Ammon's horn (tissue), 1 donor: ENCODE results near the gene OR14I1.
"Not testable (repeated sequence)": the region's sequence is repeated elsewhere in the genome, so short reads cannot be mapped to it uniquely, and the experiment has no call there.

Experiments used
- DNase-seq: peaks from one replicate; pipeline ENCODE4 v3.0.0-alpha.2; 2016; ENCODE audit warnings: low spot score

OR14I1 gene

GRCh38 chr1:248686815-248687214 is 15.8 kb downstream of the OR14I1 start:
- no peak for DNase-seq

DNA sequence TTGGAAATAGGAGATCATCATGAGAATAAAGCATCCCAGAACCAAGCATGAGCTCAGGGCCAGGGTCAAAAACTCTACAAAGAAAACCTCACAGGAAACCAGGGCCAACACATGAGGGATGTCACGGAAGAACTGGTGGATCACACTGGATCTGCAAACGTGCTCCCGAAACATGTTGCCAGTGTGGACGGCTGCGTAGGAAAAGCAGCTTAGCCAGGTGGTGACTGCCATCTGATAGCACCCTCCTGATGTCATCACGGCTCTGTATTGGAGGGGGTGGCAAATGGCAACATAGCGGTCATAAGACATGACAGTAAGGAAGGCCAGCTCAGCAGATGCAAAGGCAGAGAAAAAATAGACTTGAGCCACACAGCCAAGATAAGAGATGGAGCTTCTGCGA is 20.9 kb downstream of the OR14I1 start:
- DNase-seq, result no peak

DNA sequence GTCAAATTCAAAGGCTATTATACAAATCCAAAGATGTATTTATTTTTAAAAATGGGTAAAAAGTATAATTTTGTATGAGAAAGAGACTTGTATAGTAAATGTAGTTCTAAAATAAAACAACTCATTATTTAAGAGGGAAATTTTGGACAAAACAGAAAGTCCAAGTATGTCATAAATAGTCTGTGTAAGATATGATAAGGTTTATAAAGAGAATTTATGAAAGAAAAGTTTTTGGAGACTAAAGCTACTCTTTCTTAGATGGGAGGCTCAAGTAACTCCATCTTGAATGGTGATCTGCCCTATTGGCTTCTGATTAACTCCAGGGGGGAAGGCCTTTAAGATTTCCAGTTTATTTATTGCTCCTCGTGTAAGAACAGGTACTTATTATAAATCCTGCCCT is 32.6 kb downstream of the OR14I1 start:
- DNase-seq, result no peak

DNA sequence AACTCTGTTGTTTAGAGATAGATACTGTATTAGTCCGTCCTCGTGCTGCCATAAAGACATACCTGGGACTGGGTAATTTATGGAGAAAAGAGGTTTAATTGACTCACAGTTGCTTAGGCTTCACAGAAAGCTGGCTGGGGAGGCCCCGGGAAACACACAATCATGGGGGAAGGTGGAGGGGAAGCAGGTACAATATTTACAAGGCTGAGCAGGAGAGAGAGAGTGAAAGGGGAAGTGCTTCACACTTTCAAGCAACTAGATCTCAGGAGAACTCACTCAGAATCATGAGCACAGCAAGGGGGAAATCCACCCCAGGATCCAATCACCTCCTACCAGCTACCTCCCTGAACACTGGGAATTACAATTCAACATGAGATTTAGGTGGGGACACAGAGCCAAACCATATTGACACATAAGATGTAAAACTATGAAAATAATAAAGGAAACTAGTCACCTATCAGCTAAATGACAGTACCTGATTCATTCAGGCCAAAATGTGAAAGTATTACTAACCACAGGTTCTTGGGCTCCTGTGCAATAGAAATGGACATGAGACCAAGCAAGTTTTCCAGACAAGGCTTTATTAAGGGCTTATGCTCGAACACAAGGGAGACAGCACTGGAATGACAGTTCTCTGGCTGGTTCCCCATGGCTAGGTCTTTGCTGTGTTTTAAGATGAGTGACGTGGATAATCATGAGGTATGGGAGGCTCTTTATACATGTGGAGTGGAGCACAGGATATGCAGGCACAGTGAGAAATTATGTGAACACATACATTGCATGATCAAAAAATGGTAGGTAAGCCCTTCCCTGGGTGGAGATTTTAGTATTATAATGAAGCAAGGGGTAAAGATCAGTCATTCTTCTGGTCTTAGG is 38.9 kb downstream of the OR14I1 start:
- DNase-seq, result not testable (repeated sequence)

- DNase-seq, result not testable (repeated sequence)
These were observed 45.8 kb downstream of the OR14I1 start for GRCh38 chr1:248656797-248657196.

GRCh38 chr1:248655354-248655753 is 47.2 kb downstream of the OR14I1 start, which contains the start of gene OR2T27:
Gene OR2T27 (minus strand): TSS chr1:248655528. CDS start chr1:248650884, 4,644 bp downstream.
- not testable (repeated sequence) for DNase-seq
